GM10248 (cell line): Measurements from ENCODE around the gene DUSP15.

Experiments
- CTCF ChIA-PET: fragments of 300-600 bp; sonication (Branson Sonifier 250); formaldehyde crosslinking; extraction: SDS; loops from one replicate; lab custom pipeline; 2021; ENCODE audit warnings: antibody characterized with exemption; lab: Yijun Ruan, JAX
- POLR2A ChIA-PET: fragments of 350-650 bp; sonication (Branson Sonifier 250); formaldehyde crosslinking; extraction: SDS; loops from one replicate; lab custom pipeline; 2020; ENCODE audit warnings: antibody characterized with exemption; lab: Yijun Ruan, JAX
- DNase-seq: peaks from one replicate; pipeline ENCODE4 v3.0.0; 2012; ENCODE audit errors: extremely low spot score
- TF ChIP-seq, protein P1 (sequence below): IDR thresholded peaks from 2 replicates; pipeline ENCODE4 v1.5.1; 2012; ENCODE audit warnings: mild to moderate bottlenecking, low read depth; ENCODE audit errors: extremely low read depth, missing control alignments, control extremely low read depth

DUSP15 gene

GRCh38 chr20:31849306-31849930 is 20.9 kb downstream of the DUSP15 start:
- ChIA-PET POLR2A (no interaction called here), CTCF (interaction anchor here (0.9 to 8.3 kb wide), 11 partner anchors 13 to 242 kb away, joined by 3 to 200 read pairs (median 34); partner anchors contain the start of genes PDRG1 and XKR7)
- TF ChIP-seq, protein P1, sequence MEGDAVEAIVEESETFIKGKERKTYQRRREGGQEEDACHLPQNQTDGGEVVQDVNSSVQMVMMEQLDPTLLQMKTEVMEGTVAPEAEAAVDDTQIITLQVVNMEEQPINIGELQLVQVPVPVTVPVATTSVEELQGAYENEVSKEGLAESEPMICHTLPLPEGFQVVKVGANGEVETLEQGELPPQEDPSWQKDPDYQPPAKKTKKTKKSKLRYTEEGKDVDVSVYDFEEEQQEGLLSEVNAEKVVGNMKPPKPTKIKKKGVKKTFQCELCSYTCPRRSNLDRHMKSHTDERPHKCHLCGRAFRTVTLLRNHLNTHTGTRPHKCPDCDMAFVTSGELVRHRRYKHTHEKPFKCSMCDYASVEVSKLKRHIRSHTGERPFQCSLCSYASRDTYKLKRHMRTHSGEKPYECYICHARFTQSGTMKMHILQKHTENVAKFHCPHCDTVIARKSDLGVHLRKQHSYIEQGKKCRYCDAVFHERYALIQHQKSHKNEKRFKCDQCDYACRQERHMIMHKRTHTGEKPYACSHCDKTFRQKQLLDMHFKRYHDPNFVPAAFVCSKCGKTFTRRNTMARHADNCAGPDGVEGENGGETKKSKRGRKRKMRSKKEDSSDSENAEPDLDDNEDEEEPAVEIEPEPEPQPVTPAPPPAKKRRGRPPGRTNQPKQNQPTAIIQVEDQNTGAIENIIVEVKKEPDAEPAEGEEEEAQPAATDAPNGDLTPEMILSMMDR = no peak
- DNase-seq = no peak

DNA sequence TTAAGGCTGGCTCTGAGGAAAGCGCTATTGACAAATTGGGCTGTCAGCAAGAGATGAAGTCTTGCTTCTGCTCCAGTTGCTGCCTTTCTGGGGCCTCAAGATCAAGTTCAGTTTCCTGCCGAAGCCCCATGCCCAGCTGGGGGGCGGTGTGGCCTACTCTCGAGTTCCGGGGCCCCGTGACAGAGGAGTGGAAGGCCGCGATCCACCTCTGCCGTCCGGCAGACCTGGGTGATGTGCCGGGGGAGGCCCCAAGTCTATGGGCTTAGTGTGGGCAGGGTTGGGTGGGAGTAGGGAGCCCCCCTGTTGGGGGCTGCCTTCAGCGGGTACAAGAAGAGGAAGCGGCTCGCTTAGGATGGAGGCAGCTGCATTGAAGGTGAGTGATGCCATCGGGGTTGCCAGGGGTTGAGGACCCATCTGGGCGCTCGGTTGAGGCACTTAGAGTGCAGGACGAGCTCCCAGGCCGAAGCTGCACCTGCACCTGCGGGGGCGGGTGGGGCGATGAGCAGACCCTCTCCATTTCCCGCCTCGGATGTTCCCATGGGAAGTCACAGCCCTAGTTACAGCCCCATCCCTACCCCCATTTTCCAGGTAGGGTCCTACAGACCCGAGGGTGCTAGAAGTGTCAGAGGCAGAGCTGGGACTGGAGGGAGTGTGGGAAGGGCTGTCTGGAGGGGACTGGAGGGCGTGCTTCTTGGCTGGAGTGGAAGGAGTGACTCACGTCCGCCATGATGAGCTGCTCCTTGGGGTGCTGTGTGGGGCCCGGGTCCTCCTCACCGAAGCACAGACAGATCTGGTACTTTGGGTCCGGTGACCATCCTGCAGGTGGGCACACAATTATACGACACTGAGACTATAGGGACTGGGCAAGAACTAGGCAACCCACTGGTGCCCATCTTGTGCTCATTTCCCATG is 22.0 kb downstream of the DUSP15 start:
- CTCF ChIA-PET = interaction anchor here (1.0 to 6.2 kb wide), 12 partner anchors 7 to 243 kb away, joined by 3 to 87 read pairs (median 10); partner anchors contain the start of genes DUSP15, PDRG1, TTLL9 and XKR7
- TF ChIP-seq, protein P1 = no peak
- POLR2A ChIA-PET = no interaction called here

GRCh38 chr20:31846793-31847138 is 23.6 kb downstream of the DUSP15 start:
- POLR2A ChIA-PET = no interaction called here
- TF ChIP-seq, protein P1 = no peak
- CTCF ChIA-PET = interaction anchor here (0.6 to 6.2 kb wide), 40 partner anchors 9 to 248 kb away, joined by 3 to 87 read pairs (median 4); partner anchors contain the start of genes DUSP15, PDRG1, TTLL9 and XKR7
- DNase-seq = no peak

More for the DNA sequence above, 22.0 kb downstream of the DUSP15 start:
- DNase-seq = no peak

- no peak for DNase-seq
- TF ChIP-seq, protein P1 = no peak
- POLR2A ChIA-PET = no interaction called here
- CTCF ChIA-PET = interaction anchor here (0.8 to 6.2 kb wide), 13 partner anchors 10 to 273 kb away, joined by 3 to 87 read pairs (median 3); partner anchors contain the start of gene PDRG1
These were observed 24.9 kb downstream of the DUSP15 start, which contains the start of gene FOXS1 for GRCh38 chr20:31845300-31845863. FOXS1 (minus strand) TSS chr20:31845604; CDS start chr20:31845542, 62 bp downstream.

- DNase-seq = no peak
- ChIA-PET CTCF (interaction anchor here (0.8 to 6.2 kb wide), 9 partner anchors 9 to 274 kb away, joined by 3 to 87 read pairs (median 3); partner anchors contain the start of gene PDRG1), POLR2A (no interaction called here)
- TF ChIP-seq, protein P1 = no peak
These were observed 25.5 kb downstream of the DUSP15 start for GRCh38 chr20:31844737-31845299.
